Measurements from ENCODE around the gene PPEF2.

PPEF2 gene

GRCh38 chr4:75902352-75902751 is at the start of gene PPEF2:
TSS of gene PPEF2 (minus strand) at chr4:75902452. CDS start at chr4:75896325, 6,127 bp downstream.
- H3K4me3 ChIP-seq (ENCODE audit: low read depth, low read length) = no peak within 1 kb of the TSS
- TF ChIP-seq CTCF (IDR thresholded peaks at IDR 0.05; ENCODE audit: insufficient read depth, low read depth, low read length, missing control alignments) = no peak
- no peak for DNase-seq (ENCODE audit: low read depth)

GRCh38 chr4:75950213-75950815 is 48.1 kb upstream of the PPEF2 start:
- no peak for DNase-seq (ENCODE audit: low read depth)
- TF ChIP-seq CTCF (IDR thresholded peaks at IDR 0.05; ENCODE audit: insufficient read depth, low read depth, low read length, missing control alignments) = no peak
- H3K4me3 ChIP-seq (ENCODE audit: low read depth, low read length) = no peak overlapping the region

- DNase-seq (ENCODE audit: low read depth) = peak; percentile 60
- no peak for TF ChIP-seq CTCF (IDR thresholded peaks at IDR 0.05; ENCODE audit: insufficient read depth, low read depth, low read length, missing control alignments)
- H3K4me3 ChIP-seq (ENCODE audit: low read depth, low read length) = no peak overlapping the region
Observed at GRCh38 chr4:75948822-75949444, 46.7 kb upstream of the PPEF2 start.

GRCh38 chr4:75940692-75941253 is 38.5 kb upstream of the PPEF2 start, which contains the start of gene NAAA:
TSS of gene NAAA (minus strand) at chr4:75941013. CDS start at chr4:75940949, 64 bp downstream.
- TF ChIP-seq CTCF (IDR thresholded peaks at IDR 0.05; ENCODE audit: insufficient read depth, low read depth, low read length, missing control alignments) = peak; percentile 48
- peak; percentile 92 for DNase-seq (ENCODE audit: low read depth)
- H3K4me3 ChIP-seq (ENCODE audit: low read depth, low read length) = peak within 1 kb of the TSS; percentile 82

- H3K4me3 ChIP-seq (ENCODE audit: low read depth, low read length) = peak overlapping the region; percentile 82
- peak; percentile 85 for DNase-seq (ENCODE audit: low read depth)
- no peak for TF ChIP-seq CTCF (IDR thresholded peaks at IDR 0.05; ENCODE audit: insufficient read depth, low read depth, low read length, missing control alignments)
Observed at GRCh38 chr4:75939890-75940691, 37.8 kb upstream of the PPEF2 start.

GRCh38 chr4:75935628-75936027 is 33.4 kb upstream of the PPEF2 start:
- no peak overlapping the region for H3K4me3 ChIP-seq (ENCODE audit: low read depth, low read length)
- no peak for TF ChIP-seq CTCF (IDR thresholded peaks at IDR 0.05; ENCODE audit: insufficient read depth, low read depth, low read length, missing control alignments)
- DNase-seq (ENCODE audit: low read depth) = no peak
